Gastrocnemius medialis (tissue), 4 donors: ENCODE measurements around the gene SH3BP2. TPM values are rescaled to one million over a fixed set of nuclear protein-coding genes. Genes with fewer than 3 reads are reported as not detected.

Source experiments
- ATAC-seq, 2 donors: fragments of 150-250 bp; one replicate each; pipeline ENCODE4 v1.9.1; 2016
- DNase-seq, 2 donors: peaks; one replicate each; pipeline ENCODE4 v3.0.0-alpha.2; 2019
- H3K27ac ChIP-seq, 4 donors: fragments of 200-600 bp; sonication (generic); 1 replicate in 1 of 4; 2 replicates in 3 of 4; pipeline ENCODE4 v1.5.1; 2016 to 2018; ENCODE audit warnings: mild to moderate bottlenecking in 2 of 4, moderate library complexity in 1 of 4
- H3K27me3 ChIP-seq, 3 donors: fragments of 200-600 bp; sonication (generic) in 2 of 3; 1 replicate in 1 of 3; 2 replicates in 2 of 3; pipeline versions ENCODE4 v1.5.1 to v1.6.0; 2016 to 2019; ENCODE audit warnings: mild to moderate bottlenecking in 1 of 3, moderate library complexity in 1 of 3
- H3K36me3 ChIP-seq, 2 donors: fragments of 200-600 bp; sonication (generic) in 1 of 2; one replicate each; pipeline ENCODE4 v1.5.1; 2017 to 2018
- H3K4me1 ChIP-seq, 2 donors: fragments of 200-600 bp; sonication (generic) in 1 of 2; one replicate each; pipeline ENCODE4 v1.5.1; 2016 to 2017; ENCODE audit warnings: mild to moderate bottlenecking in 2 of 2
- H3K4me3 ChIP-seq, 4 donors: fragments of 200-600 bp; sonication (generic) in 3 of 4; 1 replicate in 1 of 4; 2 replicates in 3 of 4; pipeline ENCODE4 v1.5.1; 2016 to 2019; ENCODE audit warnings: mild to moderate bottlenecking in 2 of 4
- H3K9me3 ChIP-seq, 3 donors: fragments of 200-600 bp; sonication (generic) in 2 of 3; 1 replicate in 1 of 3; 2 replicates in 2 of 3; pipeline ENCODE4 v1.5.1; 2016 to 2019
- CTCF ChIP-seq, 5 experiments: fragments of 450-650 bp in 3 of 5; fragments of 200-600 bp in 2 of 5; sonication (generic) in 2 of 5; IDR thresholded peaks in 4 of 5; conservative IDR thresholded peaks in 1 of 5; 1 replicate in 4 of 5; 2 replicates in 1 of 5; pipeline ENCODE4 v1.5.1; 2016 to 2019; ENCODE audit warnings: antibody characterized with exemption in 5 of 5, mild to moderate bottlenecking in 3 of 5, moderate library complexity in 3 of 5
- POLR2A ChIP-seq, 2 donors: fragments of 450-650 bp; IDR thresholded peaks; one replicate each; pipeline ENCODE4 v1.6.1; 2017; ENCODE audit warnings: antibody characterized with exemption in 2 of 2, mild to moderate bottlenecking in 2 of 2, moderate library complexity in 2 of 2
- in situ Hi-C, 4 donors: fragments of 200-750 bp; cut with MboI; loops; one replicate each; pipeline versions ENCODE4 v1.15.0 to v1.8.0; 2017; ENCODE audit warnings: low sequenced_read_pairs in 4 of 4
- intact Hi-C: fragments of 100-400 bp; cut with DNase I; formaldehyde crosslinking; loops from one replicate; pipeline ENCODE4 v1.15.1; 2023; ENCODE audit warnings: low total_unique reads
- total RNA-seq, 4 donors: library from RNA; depleted of rRNA; stranded (reverse); fragments of >200 nt; gene quantifications; one replicate each; pipeline versions ENCODE4 v1.1.0 to v1.2.3, GENCODE V29; 2016

SH3BP2 gene
- total RNA-seq, 4 donors from 2014 or later = 4.8 to 21.5 (median 12.0) TPM

GRCh38 chr4:2793586-2794485 lies 951 bp downstream of the SH3BP2 start:
- Histone ChIP-seq H3K9me3 (no peaks in the 10 kb centered on the region), H3K4me3 (peak overlapping the region; percentile 61 to 80 (median 70)), H3K4me1 (peaks cover 19% of the 10 kb centered on the region in 2 donors), H3K27me3 (no peaks in the 10 kb centered on the region), H3K27ac (peak overlapping the region; percentile 48 to 59 (median 52)), H3K36me3 (no peaks in the 10 kb centered on the region)
- in situ Hi-C loops (no loop called here), intact Hi-C loops (no loop called here)
- ATAC-seq (peak; percentile 13 to 20), DNase-seq (peak in 1 of 2 donors; percentile 24)
- no peak for TF ChIP-seq CTCF (IDR thresholded peaks at IDR 0.05 in 4 of 5, conservative IDR thresholded peaks at IDR 0.05 in 1 of 5)
- TF ChIP-seq POLR2A (IDR thresholded peaks at IDR 0.05) = no peak

- Histone ChIP-seq H3K9me3 (no peaks in the 10 kb centered on the region), H3K27ac (peak overlapping the region in 3 of 4 donors; percentile 23 to 52 (median 48)), H3K36me3 (no peaks in the 10 kb centered on the region), H3K4me3 (peak overlapping the region in 3 of 4 donors; percentile 61 to 80 (median 65)), H3K27me3 (no peaks in the 10 kb centered on the region), H3K4me1 (peaks cover 25 to 27% of the 10 kb centered on the region in 2 donors)
- TF ChIP-seq POLR2A (IDR thresholded peaks at IDR 0.05) (no peak), CTCF (IDR thresholded peaks at IDR 0.05 in 4 of 5, conservative IDR thresholded peaks at IDR 0.05 in 1 of 5) (no peak)
- intact Hi-C loops (no loop called here), in situ Hi-C loops (no loop called here)
- ATAC-seq (no peak), DNase-seq (peak in 1 of 2 donors; percentile 51)
Observed at GRCh38 chr4:2794486-2795299, 1.8 kb downstream of the SH3BP2 start.

GRCh38 chr4:2795300-2795892 lies 2.5 kb downstream of the SH3BP2 start:
- Histone ChIP-seq H3K27me3 (no peaks in the 10 kb centered on the region), H3K27ac (no peak overlapping the region), H3K9me3 (no peaks in the 10 kb centered on the region), H3K4me3 (no peak overlapping the region), H3K36me3 (no peaks in the 10 kb centered on the region), H3K4me1 (peaks cover 31 to 32% of the 10 kb centered on the region in 2 donors)
- intact Hi-C loops (no loop called here), in situ Hi-C loops (no loop called here)
- no peak for TF ChIP-seq POLR2A (IDR thresholded peaks at IDR 0.05)
- TF ChIP-seq CTCF (IDR thresholded peaks at IDR 0.05 in 4 of 5, conservative IDR thresholded peaks at IDR 0.05 in 1 of 5) = no peak
- DNase-seq (no peak), ATAC-seq (no peak)

- DNase-seq (peak in 1 of 2 donors; percentile 8), ATAC-seq (no peak)
- in situ Hi-C loops (no loop called here), intact Hi-C loops (no loop called here)
- Histone ChIP-seq H3K4me3 (no peak overlapping the region), H3K27me3 (no peaks in the 10 kb centered on the region), H3K36me3 (no peaks in the 10 kb centered on the region), H3K4me1 (peaks cover 39 to 40% of the 10 kb centered on the region in 2 donors), H3K9me3 (no peaks in the 10 kb centered on the region), H3K27ac (no peak overlapping the region)
- no peak for TF ChIP-seq CTCF (IDR thresholded peaks at IDR 0.05 in 4 of 5, conservative IDR thresholded peaks at IDR 0.05 in 1 of 5)
- TF ChIP-seq POLR2A (IDR thresholded peaks at IDR 0.05) = no peak
Observed at GRCh38 chr4:2795893-2796848, 3.3 kb downstream of the SH3BP2 start.
